Subcutaneous abdominal adipose tissue (tissue), 5 donors: ENCODE measurements around the gene KIF2A.

Source experiments
- H3K27ac ChIP-seq: one replicate; pipeline ENCODE4 v1.7.0; 2013; ENCODE audit warnings: low read depth, mild to moderate bottlenecking, inconsistent platforms, low read length, moderate library complexity
- H3K27me3 ChIP-seq, 5 donors: one replicate each; pipeline ENCODE4 v1.7.0; 2013; ENCODE audit warnings: low read length in 5 of 5, inconsistent platforms in 1 of 5; ENCODE audit not compliant: control insufficient read depth in 5 of 5, insufficient read depth in 4 of 5
- H3K36me3 ChIP-seq, 5 donors: one replicate each; pipeline ENCODE4 v1.7.0; 2013; ENCODE audit warnings: low read length in 5 of 5; ENCODE audit not compliant: control insufficient read depth in 5 of 5, insufficient read depth in 5 of 5
- H3K4me1 ChIP-seq, 5 donors: one replicate each; pipeline ENCODE4 v1.7.0; 2013; ENCODE audit warnings: low read length in 5 of 5, mild to moderate bottlenecking in 3 of 5, moderate library complexity in 1 of 5; ENCODE audit not compliant: control insufficient read depth in 5 of 5, insufficient read depth in 5 of 5
- H3K4me3 ChIP-seq, 5 donors: one replicate each; pipeline ENCODE4 v1.7.0; 2013; ENCODE audit warnings: low read length in 5 of 5, low read depth in 1 of 5
- H3K9ac ChIP-seq, 5 donors: one replicate each; pipeline ENCODE4 v1.7.0; 2013; ENCODE audit warnings: low read length in 5 of 5, mild to moderate bottlenecking in 4 of 5, moderate library complexity in 3 of 5
- H3K9me3 ChIP-seq, 5 donors: one replicate each; pipeline ENCODE4 v1.7.0; 2013; ENCODE audit warnings: low read length in 5 of 5; ENCODE audit not compliant: control insufficient read depth in 5 of 5
- donor health status: healthy.
- donor health status: healthy.
- donor health status: healthy.
- donor health status: healthy.
- donor health status: healthy.

The KIF2A gene

DNA sequence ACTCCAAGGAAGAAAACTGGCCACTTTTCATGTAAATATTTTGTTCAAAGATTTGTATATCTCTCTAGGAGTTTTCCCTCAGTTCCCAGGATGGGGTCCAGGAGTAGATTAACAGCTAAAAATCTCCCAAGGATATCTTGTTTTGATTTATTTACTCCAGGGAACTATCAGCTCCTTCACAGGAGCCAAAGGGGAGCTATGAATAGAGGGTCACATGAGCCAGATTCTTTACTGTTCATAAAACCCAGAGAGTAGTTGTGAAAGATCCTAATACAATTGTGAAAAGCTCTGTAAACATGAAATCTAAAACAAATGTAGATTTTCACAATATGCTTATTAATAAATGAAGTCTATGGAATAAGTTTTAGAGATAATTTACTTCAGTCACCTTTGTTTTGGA lies 80.8 kb downstream of the KIF2A start:
- Histone ChIP-seq H3K4me3 (no peak overlapping the region), H3K27ac (no peak overlapping the region), H3K9ac (no peak overlapping the region), H3K36me3 (peaks cover 28 to 62% (median 45%) of the 10 kb centered on the region in 5 donors), H3K4me1 (peaks cover 0 to 7% (median 0%) of the 10 kb centered on the region in 5 donors), H3K27me3 (no peaks in the 10 kb centered on the region), H3K9me3 (no peaks in the 10 kb centered on the region)

DNA sequence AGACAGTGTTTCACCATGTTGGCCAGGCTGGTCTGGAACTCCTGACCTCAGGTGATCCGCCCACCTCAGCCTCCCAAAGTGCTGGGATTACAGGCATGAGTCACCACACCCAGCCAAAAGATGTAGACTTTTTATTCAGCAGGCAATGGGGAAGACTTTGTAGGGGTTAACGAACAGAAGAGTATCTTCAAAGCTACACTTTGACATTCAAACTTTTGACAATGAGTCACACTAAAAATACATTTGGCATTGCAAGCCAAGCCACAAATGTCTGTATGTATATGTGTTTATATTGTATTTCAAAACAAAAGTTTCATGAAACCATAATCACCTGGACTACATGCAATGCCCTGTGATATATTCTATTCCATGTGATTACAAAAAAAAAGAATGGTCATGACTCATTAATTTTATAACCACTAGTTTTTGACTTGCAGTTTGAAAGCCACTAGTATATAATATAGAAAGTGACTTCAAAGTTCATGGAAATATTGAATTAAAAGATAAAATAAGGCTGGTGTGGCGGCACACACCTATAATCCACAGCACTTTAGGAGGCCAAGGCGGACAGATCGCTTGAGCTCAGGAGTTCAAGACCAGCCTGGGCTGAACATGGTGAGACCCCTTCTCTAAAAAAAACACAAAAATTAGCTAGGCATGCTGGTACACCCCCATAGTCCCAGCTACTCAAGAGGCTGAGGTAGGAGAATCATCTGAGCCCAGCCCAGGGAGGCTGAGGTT lies 89.4 kb downstream of the KIF2A start:
- Histone ChIP-seq H3K27me3 (no peaks in the 10 kb centered on the region), H3K36me3 (peaks cover 33 to 69% (median 50%) of the 10 kb centered on the region in 5 donors), H3K4me3 (no peak overlapping the region), H3K9ac (no peak overlapping the region), H3K27ac (no peak overlapping the region), H3K9me3 (no peaks in the 10 kb centered on the region), H3K4me1 (no peaks in the 10 kb centered on the region)

DNA sequence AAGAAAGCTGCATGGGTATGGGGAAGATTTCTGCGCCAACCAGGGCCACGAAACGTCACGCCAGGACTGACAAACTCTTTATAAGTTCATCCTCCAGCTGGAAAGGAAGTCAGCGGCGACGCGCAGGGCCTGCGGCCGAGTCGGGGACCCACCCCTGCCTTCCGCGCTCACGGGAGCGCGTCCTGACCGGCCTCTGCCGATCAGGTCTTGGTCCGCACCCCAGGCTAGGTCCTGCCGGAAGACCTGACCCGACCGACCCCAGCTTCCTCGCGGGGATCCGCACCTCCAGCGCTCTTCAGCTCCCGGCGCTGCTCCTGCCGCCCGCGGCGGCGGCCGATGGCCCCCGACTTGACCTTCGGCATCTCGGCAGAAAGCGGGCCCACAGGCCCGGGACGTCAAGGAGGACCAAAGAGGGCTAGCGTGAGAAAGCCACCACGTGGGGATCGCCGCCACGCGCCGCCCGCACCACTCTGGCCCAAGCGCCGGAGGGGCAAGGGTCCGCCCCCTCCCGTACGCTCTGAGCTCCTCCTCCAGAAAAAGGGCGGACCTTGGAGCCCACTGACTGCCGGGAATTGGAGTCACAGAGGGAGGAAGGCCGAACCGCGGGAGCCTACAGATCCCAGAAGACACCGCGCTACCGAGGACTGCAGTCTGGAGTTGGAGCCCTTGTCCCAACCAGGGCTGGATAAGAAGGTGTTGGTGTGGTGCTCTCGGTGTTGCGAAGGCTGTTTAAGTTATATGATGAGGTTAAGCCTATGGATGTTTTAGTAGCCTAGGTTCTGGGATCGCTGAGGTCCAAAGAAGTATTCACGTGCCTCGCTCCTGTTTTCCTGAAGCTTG lies 97.6 kb downstream of the KIF2A start, which contains the start of gene DIMT1:
TSS of gene DIMT1 (minus strand) at position 495 of the 840 bp plus-strand sequence. CDS start at position 362, 133 bp downstream.
- Histone ChIP-seq H3K9ac (peak within 1 kb of the TSS; percentile 64 to 98 (median 95)), H3K27ac (peak within 1 kb of the TSS; percentile 91), H3K4me3 (peak within 1 kb of the TSS; percentile 82 to 96 (median 86)), H3K9me3 (no peaks in the 10 kb centered on the region), H3K36me3 (peaks cover 0 to 13% (median 6%) of the 10 kb centered on the region in 5 donors), H3K27me3 (no peaks in the 10 kb centered on the region), H3K4me1 (peaks cover 0 to 16% (median 12%) of the 10 kb centered on the region in 5 donors)

DNA sequence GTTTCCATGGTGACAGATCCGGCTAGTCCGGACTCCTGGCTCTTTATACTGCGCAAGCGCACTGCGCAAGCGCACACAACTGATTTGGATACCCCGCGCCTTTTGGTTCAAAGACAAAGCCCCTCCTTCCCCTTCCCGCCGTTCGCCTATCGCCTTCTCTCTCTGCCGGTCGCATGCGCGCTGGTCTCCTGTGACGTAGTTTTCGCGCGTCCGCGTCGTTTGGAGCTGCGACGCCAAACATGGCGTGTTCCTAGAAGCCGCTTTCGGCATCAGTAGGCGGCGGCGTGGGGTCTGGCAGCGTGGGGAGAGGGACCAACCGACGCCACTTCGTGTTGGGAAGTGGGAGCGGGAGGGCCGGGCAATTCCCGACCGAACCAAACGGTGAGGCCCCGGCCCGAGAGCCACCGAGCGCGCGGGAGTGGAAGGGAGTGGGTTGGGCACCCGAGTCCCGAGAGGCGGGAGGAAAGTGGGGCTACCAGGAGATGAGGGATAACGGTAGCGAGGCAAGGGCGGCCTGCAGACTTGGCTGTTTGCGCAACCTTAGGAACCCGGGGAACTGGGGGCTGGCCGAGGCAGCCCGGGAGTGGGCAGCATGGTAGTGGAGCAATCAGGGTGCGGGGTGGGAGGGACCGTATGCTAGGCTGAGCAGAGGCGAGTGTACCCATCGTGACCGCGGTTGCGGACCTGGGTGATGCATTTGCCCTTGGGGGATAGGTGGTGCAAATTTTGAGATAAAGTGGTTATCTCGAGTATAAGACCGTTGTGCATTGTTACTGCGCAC lies 106.7 kb downstream of the KIF2A start, which contains the start of gene IPO11:
TSS of gene IPO11 (plus strand) at position 215 of the 781 bp plus-strand sequence. CDS start 24,517 bp downstream, outside the sequence.
- Histone ChIP-seq H3K27ac (peak within 1 kb of the TSS; percentile 37), H3K9me3 (no peaks in the 10 kb centered on the region), H3K4me1 (peaks cover 0 to 19% (median 18%) of the 10 kb centered on the region in 5 donors), H3K9ac (peak within 1 kb of the TSS; percentile 48 to 93 (median 85)), H3K27me3 (no peaks in the 10 kb centered on the region), H3K36me3 (no peaks in the 10 kb centered on the region), H3K4me3 (peak within 1 kb of the TSS; percentile 90 to 99 (median 96))

DNA sequence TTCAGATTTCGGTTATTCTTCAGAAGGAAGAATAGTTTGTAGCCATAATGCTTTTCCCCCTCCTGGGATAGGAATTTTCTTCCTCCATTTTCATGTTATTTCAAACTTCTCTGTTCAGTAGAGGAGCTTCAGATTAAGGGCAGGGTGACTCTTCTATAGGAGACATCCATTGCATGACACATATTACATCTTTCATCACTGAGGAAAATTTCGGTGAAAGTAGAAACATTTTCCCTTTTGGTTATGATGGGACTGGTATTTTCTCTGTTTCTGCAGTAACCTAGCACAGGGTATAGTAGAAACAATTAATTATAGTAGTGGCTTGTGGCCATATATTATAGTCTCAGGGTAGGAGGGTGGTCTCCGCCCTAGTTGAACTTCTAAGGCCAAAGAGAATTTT lies 107.7 kb downstream of the KIF2A start:
- H3K4me3 ChIP-seq = peak overlapping the region; percentile 90 to 99 (median 96)
- H3K9me3 ChIP-seq = no peaks in the 10 kb centered on the region
- H3K27me3 ChIP-seq = no peaks in the 10 kb centered on the region
- H3K36me3 ChIP-seq = peaks cover 0 to 2% (median under 1%) of the 10 kb centered on the region in 5 donors
- peak overlapping the region in 3 of 5 donors; percentile 85 to 93 (median 90) for H3K9ac ChIP-seq
- no peak overlapping the region for H3K27ac ChIP-seq
- peaks cover 0 to 19% (median 18%) of the 10 kb centered on the region in 5 donors for H3K4me1 ChIP-seq

DNA sequence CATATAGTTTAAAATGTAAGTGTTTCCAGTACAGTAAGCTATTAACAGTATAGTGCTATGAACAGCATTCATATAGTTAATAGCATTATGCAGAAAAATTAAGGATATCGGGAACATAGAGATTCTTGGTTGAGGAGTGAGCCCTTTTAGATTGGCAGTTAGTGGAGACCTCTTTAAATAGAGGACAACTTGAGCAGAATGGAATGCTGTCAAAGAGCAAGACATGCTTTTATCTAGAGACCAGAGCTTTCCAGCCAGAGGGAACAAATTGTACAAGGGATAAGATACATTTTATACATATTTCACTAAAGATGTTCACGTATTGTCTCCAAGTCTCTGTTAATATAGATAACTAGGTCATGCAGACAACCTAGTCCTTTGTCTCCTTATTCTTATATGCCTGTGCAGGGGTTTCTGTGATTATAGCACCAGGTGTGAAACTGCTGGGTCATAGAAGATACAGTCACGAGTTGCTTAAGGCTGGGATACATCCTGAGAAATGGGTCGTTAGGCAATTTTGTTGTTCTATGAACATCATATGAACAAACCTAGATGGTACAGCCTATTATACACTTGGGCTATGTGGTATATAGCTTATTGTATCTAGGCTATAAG lies 112.6 kb downstream of the KIF2A start:
- Histone ChIP-seq H3K27ac (no peak overlapping the region), H3K27me3 (no peaks in the 10 kb centered on the region), H3K4me3 (no peak overlapping the region), H3K9ac (no peak overlapping the region), H3K4me1 (peaks cover 0 to 5% (median 4%) of the 10 kb centered on the region in 5 donors), H3K9me3 (no peaks in the 10 kb centered on the region), H3K36me3 (peaks cover 0 to 3% (median 2%) of the 10 kb centered on the region in 5 donors)

DNA sequence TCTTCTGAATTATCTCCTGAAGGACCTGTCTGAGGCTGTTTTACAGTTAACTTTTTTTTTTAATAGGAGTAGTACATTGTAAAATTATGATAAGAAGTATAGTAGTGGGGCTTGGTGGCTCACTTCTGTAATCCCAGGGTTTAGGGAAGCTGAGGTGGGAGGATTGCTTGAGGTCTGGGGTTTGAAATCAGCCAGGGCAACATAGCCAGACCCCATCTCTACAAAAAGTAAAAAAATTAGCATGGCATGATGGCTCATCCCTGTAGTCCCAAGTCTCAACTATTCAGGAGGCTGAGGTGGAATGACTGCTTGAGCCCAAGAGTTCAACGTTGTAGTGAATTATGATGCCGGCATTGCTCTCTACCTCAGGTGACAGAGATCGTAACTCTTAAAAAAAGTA lies 113.6 kb downstream of the KIF2A start:
- no peak overlapping the region for H3K27ac ChIP-seq
- H3K4me3 ChIP-seq = no peak overlapping the region
- H3K9ac ChIP-seq = no peak overlapping the region

DNA sequence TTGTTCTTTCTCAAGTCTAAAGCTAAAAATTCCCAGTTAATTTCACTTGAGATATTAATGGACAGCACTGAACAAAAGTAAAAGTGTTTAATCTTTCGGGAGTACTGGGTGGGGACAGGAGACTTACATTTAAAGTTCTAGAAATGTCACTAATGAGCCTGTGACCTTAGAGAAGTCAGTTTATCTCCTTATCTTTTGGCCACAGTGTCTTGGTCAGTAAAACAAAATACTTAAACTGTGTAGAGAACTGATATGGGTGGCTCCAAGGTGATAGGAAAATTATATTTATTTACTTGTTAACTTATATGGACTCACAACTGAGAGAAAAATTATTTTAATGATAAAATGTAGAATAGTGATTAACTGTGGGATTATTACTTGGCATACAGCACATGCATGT lies 115.4 kb downstream of the KIF2A start:
- no peak overlapping the region for H3K4me3 ChIP-seq
- no peaks in the 10 kb centered on the region for H3K4me1 ChIP-seq
- H3K9me3 ChIP-seq = no peaks in the 10 kb centered on the region
- no peak overlapping the region for H3K9ac ChIP-seq
- no peak overlapping the region for H3K27ac ChIP-seq
- peaks cover 0 to 3% (median 2%) of the 10 kb centered on the region in 5 donors for H3K36me3 ChIP-seq
- H3K27me3 ChIP-seq = no peaks in the 10 kb centered on the region

More for the DNA sequence above, 113.6 kb downstream of the KIF2A start:
- Histone ChIP-seq H3K4me1 (no peaks in the 10 kb centered on the region), H3K36me3 (peaks cover 0 to 3% (median 2%) of the 10 kb centered on the region in 5 donors), H3K9me3 (no peaks in the 10 kb centered on the region), H3K27me3 (no peaks in the 10 kb centered on the region)

DNA sequence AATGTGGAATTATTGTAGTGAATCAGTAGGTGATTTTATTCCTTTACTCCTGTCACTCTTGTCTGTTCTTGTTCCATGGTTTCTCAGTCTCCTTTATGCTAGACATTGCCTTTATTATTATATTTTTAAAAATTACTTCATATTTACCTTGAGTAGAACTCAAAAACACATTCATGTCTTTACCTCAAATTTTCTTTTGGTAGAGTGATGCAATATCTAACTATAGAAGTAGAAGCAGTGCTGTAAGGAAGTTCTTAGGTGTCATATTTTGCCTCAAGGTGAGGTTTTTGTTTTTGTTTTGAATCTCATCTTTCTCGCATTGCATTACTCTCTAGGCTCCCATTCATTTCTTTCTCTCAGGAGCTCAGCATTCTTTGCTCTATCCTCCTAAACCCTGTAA lies 118.8 kb downstream of the KIF2A start:
- Histone ChIP-seq H3K27me3 (no peaks in the 10 kb centered on the region), H3K36me3 (no peaks in the 10 kb centered on the region), H3K4me1 (no peaks in the 10 kb centered on the region), H3K9me3 (no peaks in the 10 kb centered on the region), H3K9ac (no peak overlapping the region), H3K27ac (no peak overlapping the region), H3K4me3 (no peak overlapping the region)
